Stimulated activated CD4-positive, alpha-beta T cell treated with anti-CD3 and anti-CD28 coated beads, Interleukin-4, amount 100 ng/mL, for 48 hours (primary cell): Measurements from ENCODE around the gene TMEM123.
"Not testable (repeated sequence)": the region's sequence is repeated elsewhere in the genome, so short reads cannot be mapped to it uniquely, and the experiment has no call there.

Experiments
- DNase-seq, 2 donors: peaks; one replicate each; pipeline ENCODE4 v3.0.0-alpha.2; 2020; ENCODE audit warnings: low read depth in 2 of 2

Gene TMEM123

GRCh38 chr11:102449651-102450570, 2.7 kb downstream of the TMEM123 start:
- no peak for DNase-seq

- no peak for DNase-seq
These were observed 3.7 kb downstream of the TMEM123 start for GRCh38 chr11:102448869-102449224.

GRCh38 chr11:102447941-102448868, 4.4 kb downstream of the TMEM123 start:
- DNase-seq, result no peak

- no peak for DNase-seq
These were observed 5.4 kb downstream of the TMEM123 start for GRCh38 chr11:102447193-102447592.

- no peak for DNase-seq
These were observed 6.0 kb downstream of the TMEM123 start for GRCh38 chr11:102446606-102447005.

- not testable (repeated sequence) for DNase-seq
These were observed 7.9 kb downstream of the TMEM123 start for GRCh38 chr11:102444693-102445092.

- DNase-seq, result not testable (repeated sequence)
These were observed 8.4 kb downstream of the TMEM123 start for GRCh38 chr11:102444142-102444541.

- DNase-seq, result not testable (repeated sequence)
These were observed 13.6 kb downstream of the TMEM123 start for GRCh38 chr11:102439063-102439363.

GRCh38 chr11:102438311-102439062, 14.1 kb downstream of the TMEM123 start:
- peak in 1 of 2 donors; percentile 15 for DNase-seq

- DNase-seq, result no peak
These were observed 14.8 kb downstream of the TMEM123 start for GRCh38 chr11:102437727-102438126.

GRCh38 chr11:102436976-102437375, 15.6 kb downstream of the TMEM123 start:
- DNase-seq, result no peak

- no peak for DNase-seq
These were observed 16.0 kb downstream of the TMEM123 start for GRCh38 chr11:102436561-102436960.

- no peak for DNase-seq
These were observed 16.9 kb downstream of the TMEM123 start for GRCh38 chr11:102435688-102436087.

GRCh38 chr11:102433571-102433970, 19.0 kb downstream of the TMEM123 start:
- not testable (repeated sequence) for DNase-seq

GRCh38 chr11:102432560-102432959, 20.0 kb downstream of the TMEM123 start:
- not testable (repeated sequence) for DNase-seq

GRCh38 chr11:102431404-102431803, 21.2 kb downstream of the TMEM123 start:
- no peak for DNase-seq

- DNase-seq, result peak in 1 of 2 donors; percentile 23
These were observed 22.3 kb downstream of the TMEM123 start for GRCh38 chr11:102430158-102430836.

- no peak for DNase-seq
These were observed 22.9 kb downstream of the TMEM123 start for GRCh38 chr11:102429691-102430090.

- DNase-seq, result no peak
These were observed 23.3 kb downstream of the TMEM123 start for GRCh38 chr11:102429226-102429625.

- DNase-seq, result no peak
These were observed 23.9 kb downstream of the TMEM123 start for GRCh38 chr11:102428696-102429095.

GRCh38 chr11:102427068-102427467, 25.5 kb downstream of the TMEM123 start:
- no peak for DNase-seq
